Measurements from ENCODE around the gene C6orf136.

GRCh38 chr6:30645989-30646388 lies 944 bp upstream of the C6orf136 start:
- no peak for TF ChIP-seq POLR2A (IDR thresholded peaks at IDR 0.05)
- no peak for TF ChIP-seq EP300 (IDR thresholded peaks at IDR 0.05)

All from tibial nerve (tissue), 3 donors.